GM18870 (cell line): ENCODE measurements around the gene TSPAN17.
A peak's percentile ranks its signal among the peaks of the same experiment; 100 is the strongest.

Source experiments
- ATAC-seq: cut with Tn5 transposase; IDR thresholded peaks from one replicate; pipeline ENCODE4 v1.9.1; 2021; ENCODE audit warnings: moderate library complexity; ENCODE audit not compliant: unreplicated experiment

TSPAN17 gene

DNA sequence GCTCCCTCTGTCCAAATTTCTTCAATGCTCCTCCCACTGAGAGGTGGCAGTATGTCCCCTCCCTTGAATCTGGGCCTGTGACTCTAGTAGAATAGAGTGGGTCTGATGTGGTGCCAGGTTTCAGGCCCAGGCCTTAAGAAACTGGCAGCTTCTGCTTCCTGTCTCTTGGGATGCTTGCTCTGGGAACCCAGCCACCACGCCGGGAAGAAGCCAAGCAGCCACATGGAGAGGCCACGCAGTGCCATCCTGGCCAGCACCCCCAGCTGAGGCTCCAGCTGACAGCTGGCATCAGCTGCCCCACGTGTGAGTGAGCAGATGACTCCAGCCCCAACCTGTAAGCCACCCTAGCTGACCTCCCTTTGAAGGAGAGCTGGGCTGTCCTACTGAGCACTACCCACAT lies 7.3 kb upstream of the TSPAN17 start:
- no peak for ATAC-seq

- ATAC-seq, result no peak
Observed at GRCh38 chr5:176640616-176641015, 6.7 kb upstream of the TSPAN17 start.

DNA sequence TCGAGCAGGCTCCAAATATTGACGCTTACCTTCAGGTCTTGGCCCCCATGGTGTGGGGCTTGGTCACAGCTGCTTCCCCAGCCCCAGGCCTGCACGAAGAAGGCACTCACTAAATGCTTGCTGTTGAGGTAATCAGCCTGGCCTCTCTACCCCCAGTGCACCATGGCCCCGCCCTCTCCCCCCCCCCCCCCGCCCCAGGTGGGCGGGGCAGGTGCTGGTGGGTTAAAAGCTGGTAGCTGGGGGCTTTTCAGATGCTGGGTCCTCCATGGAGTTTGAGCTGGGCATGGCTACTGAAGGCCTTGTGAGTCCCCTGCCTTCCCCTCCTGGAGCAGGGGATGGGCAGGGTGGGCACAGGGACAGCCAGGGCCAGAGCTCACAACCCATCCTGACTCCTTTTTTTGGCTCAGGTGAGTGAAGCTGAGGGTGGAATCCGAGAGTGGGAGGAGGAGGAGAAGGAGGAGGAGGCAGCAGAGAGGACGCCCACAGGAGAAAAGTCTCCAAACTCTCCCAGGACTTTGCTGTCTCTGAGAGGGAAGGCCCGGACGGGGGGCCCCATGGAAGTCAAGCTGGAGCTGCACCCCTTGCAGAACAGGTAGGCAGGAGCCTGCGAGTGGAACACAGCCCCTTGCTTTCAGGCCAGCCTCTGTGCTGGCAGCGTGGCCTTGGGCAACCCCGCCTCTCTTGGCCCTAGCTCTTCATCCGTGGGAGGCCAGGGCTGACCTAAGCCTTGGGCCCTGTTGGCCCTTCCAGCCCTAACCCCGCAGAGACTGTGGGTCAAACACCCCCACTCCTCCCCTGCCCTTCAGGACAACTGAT lies 4.4 kb upstream of the TSPAN17 start:
- ATAC-seq, result no peak

DNA sequence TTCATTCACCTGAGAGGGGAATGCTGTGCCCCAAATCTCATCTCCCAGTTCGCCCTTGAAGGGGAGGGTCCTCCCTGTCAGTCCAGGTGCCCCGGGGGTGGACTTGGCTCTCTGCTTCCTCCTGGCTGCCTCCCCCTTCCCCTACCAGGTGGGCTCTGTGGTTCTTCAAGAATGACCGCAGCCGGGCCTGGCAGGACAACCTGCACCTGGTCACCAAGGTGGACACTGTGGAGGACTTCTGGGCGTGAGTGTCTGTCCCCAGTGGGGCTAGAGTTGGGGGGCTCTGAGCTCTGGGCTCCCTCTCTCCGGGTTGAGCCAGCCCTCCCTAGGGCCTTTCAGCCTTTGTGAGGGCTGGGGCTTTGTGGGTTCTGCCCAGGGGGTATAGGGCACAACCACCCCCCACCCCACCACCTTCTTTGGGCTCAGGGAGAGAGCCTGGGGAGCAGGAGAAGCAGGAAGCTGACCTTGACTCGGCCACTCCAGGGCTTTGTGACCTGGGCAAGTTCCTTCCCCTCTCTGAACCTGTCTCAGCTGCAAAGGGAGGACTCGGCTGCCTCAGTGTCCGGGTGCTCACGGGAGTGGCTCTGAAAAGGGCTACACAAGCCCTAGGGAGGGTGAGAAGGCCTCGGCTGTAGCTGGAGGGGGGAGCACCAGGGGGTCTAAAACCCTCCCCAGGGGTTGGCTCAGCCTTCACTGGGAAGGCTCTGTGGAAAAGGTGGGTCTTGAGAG lies 3.6 kb upstream of the TSPAN17 start:
- no peak for ATAC-seq

DNA sequence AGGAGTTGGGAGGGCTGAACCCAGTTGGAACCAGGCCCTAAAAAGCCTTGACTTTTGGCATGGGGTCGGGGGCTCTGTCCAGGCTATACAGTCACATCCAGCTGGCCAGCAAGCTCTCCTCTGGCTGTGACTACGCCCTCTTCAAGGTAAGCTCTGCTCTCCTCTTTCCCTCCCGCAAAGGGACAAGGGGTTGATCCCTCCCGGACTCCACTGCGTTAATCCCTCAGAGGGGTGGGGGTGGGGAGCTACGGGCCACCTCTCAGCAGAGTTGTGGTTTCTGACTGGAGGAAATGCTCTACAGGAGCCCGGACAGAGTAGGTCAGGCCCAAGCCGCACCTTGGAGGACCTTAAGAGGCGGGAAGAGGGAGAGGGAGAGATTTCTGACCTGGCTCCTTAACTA lies 3.0 kb upstream of the TSPAN17 start:
- no peak for ATAC-seq

GRCh38 chr5:176644878-176645670 lies 2.2 kb upstream of the TSPAN17 start:
- ATAC-seq, result no peak

DNA sequence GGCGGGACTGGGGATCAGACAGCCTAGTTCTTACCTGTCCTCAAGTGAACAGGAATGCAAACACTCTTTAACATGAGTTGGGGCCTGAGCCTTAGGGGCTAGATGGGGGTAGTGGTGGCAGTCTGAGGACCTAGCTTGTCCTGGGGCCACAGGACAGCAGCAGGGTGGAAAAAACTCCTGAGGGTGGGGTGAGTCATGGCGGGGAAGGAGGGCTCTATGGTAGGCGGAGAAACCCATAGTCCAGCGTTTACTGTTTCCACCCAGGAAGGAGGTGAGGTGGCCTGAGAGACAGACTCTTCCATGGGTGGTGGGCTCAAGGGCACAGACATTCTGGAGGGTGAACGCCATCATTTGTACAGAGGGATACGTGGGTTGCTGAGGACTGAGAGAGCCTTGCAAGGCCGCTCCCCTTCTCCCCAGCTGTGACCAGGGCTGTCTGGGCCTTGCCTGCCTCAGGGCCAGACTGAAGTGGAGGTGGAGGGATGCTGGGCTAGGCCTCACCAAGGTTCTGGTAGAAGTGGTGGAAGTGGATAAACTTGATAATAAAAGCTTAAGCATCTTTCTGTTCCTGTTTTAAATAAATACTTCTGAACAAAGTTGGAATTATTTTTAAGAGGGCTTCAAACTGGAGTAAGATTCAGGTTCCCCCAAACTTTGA lies 1.1 kb upstream of the TSPAN17 start:
- no peak for ATAC-seq

- peak; percentile 27 for ATAC-seq
Observed at GRCh38 chr5:176646707-176647029, 616 bp upstream of the TSPAN17 start.

GRCh38 chr5:176647843-176648473 lies 674 bp downstream of the TSPAN17 start:
- no peak for ATAC-seq

GRCh38 chr5:176648474-176649194 lies 1.4 kb downstream of the TSPAN17 start:
- no peak for ATAC-seq

GRCh38 chr5:176650354-176650884 lies 3.1 kb downstream of the TSPAN17 start:
- no peak for ATAC-seq

- no peak for ATAC-seq
Observed at GRCh38 chr5:176651472-176651980, 4.2 kb downstream of the TSPAN17 start.

GRCh38 chr5:176652136-176652535 lies 4.9 kb downstream of the TSPAN17 start:
- no peak for ATAC-seq

- no peak for ATAC-seq
Observed at GRCh38 chr5:176653401-176654385, 6.4 kb downstream of the TSPAN17 start.

GRCh38 chr5:176654856-176655255 lies 7.6 kb downstream of the TSPAN17 start:
- no peak for ATAC-seq

- ATAC-seq, result no peak
Observed at GRCh38 chr5:176656467-176656990, 9.2 kb downstream of the TSPAN17 start.

GRCh38 chr5:176658007-176658599 lies 10.8 kb downstream of the TSPAN17 start:
- no peak for ATAC-seq
